ENCODE data around the gene APOF.
"Not testable (repeated sequence)": the region's sequence is repeated elsewhere in the genome, so short reads cannot be mapped to it uniquely, and the experiment has no call there.

GRCh38 chr12:56342290-56342689 lies 20.4 kb downstream of the APOF start:
- not testable (repeated sequence) for TF ChIP-seq CTCF (IDR thresholded peaks at IDR 0.05 in 2 of 3, conservative IDR thresholded peaks at IDR 0.05 in 1 of 3; ENCODE audit: borderline replicate concordance in 1 of 3, insufficient read depth in 1 of 3, low read depth in 2 of 3, low read length in 2 of 3); MAX (IDR thresholded peaks at IDR 0.05); EZH2 (IDR thresholded peaks at IDR 0.05); POLR2A (IDR thresholded peaks at IDR 0.05; ENCODE audit: borderline replicate concordance, extremely low read depth, insufficient read depth, insufficient read length); REST (IDR thresholded peaks at IDR 0.05; ENCODE audit: low read depth); SIN3A (IDR thresholded peaks at IDR 0.05; ENCODE audit: low read depth); ATF3 (IDR thresholded peaks at IDR 0.05); POLR2AphosphoS5 (IDR thresholded peaks at IDR 0.05; ENCODE audit: low read depth, low read length); RAD21 (IDR thresholded peaks at IDR 0.05; ENCODE audit: low read depth); ZNF274 (IDR thresholded peaks at IDR 0.05; ENCODE audit: low read depth, low read length); CEBPB (IDR thresholded peaks at IDR 0.05; ENCODE audit: low read depth); SRF (IDR thresholded peaks at IDR 0.05; ENCODE audit: low read depth)
